ENCODE results near the gene CHSY3.

DNA sequence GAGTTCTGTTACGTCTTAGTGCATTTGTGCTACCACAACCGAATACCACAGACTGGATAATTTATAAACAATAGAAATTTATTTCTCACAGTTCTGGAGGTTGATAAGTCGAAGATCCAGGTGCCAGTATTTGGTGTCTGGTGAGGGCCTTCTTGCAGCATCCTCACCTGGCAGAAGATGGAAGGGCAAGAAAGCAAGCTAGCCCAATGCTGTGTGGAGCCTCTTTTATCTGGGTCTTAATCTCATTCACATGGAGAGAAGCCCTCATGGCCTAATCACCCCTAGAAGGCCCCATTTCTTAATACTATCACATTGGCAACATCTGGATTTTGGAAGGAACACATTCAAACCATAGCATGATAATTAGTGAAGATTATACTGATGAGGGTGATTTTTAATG, 159.3 kb downstream of the CHSY3 start:
- TF ChIP-seq POLR2A (IDR thresholded peaks at IDR 0.05), result no peak
- TF ChIP-seq CTCF (IDR thresholded peaks at IDR 0.05), result no peak
